AG04449 (cell line): ENCODE results near the gene HLF.

Experiments used
- CTCF ChIA-PET: fragments of 350-600 bp; formaldehyde crosslinking; extraction: SDS; loops from one replicate; lab custom pipeline; 2021; ENCODE audit warnings: antibody characterized with exemption; lab: Yijun Ruan, JAX
- POLR2A ChIA-PET: fragments of 400-600, 350-600 bp; formaldehyde crosslinking; extraction: SDS; loops from one replicate; lab custom pipeline; 2020; ENCODE audit warnings: antibody characterized with exemption, inconsistent platforms; lab: Yijun Ruan, JAX
- DNase-seq: peaks from one replicate; pipeline ENCODE4 v3.0.0-alpha.2; 2010; ENCODE audit warnings: low read depth, low spot score
- H3K4me3 ChIP-seq: 2 replicates; pipeline ENCODE4 v1.5.1; 2011; ENCODE audit warnings: low read depth, mild to moderate bottlenecking, control low read depth, low read length
- TF ChIP-seq, protein P1 (sequence below): IDR thresholded peaks from one replicate; pipeline ENCODE4 v1.5.1; 2011; ENCODE audit warnings: mild to moderate bottlenecking, moderate library complexity, low read length, control low read depth, inconsistent platforms; ENCODE audit not compliant: insufficient read depth; ENCODE audit errors: missing control alignments

Gene HLF

DNA sequence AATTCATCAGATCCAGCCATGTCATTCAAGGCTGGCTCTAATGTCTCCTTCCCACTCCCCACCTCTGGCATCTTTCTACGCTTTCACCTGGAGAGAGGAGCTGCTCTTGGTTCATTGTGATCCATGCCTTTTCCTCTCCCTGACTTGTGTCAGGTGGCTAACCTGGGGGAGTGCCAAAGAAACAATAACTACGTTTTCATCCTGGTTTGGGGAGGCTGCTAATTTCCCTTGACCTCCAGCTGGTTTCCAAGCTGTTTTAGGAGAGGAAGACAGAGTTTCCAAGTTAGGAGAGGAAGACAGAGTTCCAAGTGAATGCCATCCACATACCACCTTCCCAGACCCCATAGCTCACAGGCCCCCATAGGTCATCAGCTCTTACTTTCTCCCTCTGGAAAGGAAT is 40.0 kb upstream of the HLF start:
- no peak overlapping the region for H3K4me3 ChIP-seq
- DNase-seq, result no peak
- ChIA-PET POLR2A (no interaction called here), CTCF (no interaction called here)
- TF ChIP-seq, protein P1, sequence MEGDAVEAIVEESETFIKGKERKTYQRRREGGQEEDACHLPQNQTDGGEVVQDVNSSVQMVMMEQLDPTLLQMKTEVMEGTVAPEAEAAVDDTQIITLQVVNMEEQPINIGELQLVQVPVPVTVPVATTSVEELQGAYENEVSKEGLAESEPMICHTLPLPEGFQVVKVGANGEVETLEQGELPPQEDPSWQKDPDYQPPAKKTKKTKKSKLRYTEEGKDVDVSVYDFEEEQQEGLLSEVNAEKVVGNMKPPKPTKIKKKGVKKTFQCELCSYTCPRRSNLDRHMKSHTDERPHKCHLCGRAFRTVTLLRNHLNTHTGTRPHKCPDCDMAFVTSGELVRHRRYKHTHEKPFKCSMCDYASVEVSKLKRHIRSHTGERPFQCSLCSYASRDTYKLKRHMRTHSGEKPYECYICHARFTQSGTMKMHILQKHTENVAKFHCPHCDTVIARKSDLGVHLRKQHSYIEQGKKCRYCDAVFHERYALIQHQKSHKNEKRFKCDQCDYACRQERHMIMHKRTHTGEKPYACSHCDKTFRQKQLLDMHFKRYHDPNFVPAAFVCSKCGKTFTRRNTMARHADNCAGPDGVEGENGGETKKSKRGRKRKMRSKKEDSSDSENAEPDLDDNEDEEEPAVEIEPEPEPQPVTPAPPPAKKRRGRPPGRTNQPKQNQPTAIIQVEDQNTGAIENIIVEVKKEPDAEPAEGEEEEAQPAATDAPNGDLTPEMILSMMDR, result no peak

DNA sequence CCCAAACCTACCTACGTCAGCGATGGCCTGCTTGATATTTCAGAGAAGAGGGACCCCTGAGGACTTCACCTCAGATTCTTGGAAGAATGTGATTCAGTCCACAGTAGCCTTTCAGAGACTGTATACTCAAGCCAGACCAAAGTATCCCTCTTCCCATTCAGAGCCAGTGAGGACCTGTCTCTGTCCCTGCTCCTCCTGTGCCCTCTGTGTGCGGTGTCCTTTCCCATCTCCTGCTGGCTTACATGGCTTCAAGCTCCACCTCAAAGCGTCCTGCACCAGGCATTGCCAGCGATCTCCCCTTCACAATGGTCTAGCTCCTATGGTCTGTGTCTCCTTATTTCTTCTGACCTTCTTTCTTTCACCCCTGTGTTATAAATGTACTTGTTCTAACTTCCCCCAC is 39.5 kb upstream of the HLF start:
- CTCF ChIA-PET, result no interaction called here
- POLR2A ChIA-PET, result no interaction called here
- no peak overlapping the region for H3K4me3 ChIP-seq
- TF ChIP-seq, protein P1, result no peak
- DNase-seq, result no peak

DNA sequence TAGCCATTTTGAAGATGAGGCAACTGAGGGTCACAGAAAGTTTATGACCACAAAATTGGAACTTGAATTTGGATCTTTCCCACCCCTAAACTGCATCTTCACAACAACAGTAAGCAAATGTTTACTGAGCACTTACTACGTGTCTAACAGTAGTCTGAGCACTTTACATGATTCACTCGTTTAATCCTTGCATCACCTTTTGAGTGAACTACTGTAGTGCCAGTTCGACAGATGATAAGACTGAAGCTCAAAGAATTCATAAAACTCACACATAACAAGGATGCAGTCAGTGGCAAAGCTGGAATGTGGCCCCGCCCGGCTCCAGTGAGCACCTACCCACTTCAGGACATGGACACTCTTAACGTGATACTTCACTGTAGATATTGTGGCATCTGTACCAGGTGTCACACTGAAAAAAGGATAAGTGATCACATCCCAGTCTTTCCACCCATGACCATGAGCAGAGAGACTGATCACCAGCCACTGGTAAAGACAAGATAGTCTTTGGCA is 36.0 kb upstream of the HLF start:
- ChIA-PET POLR2A (no interaction called here), CTCF (no interaction called here)
- TF ChIP-seq, protein P1, result no peak
- no peak overlapping the region for H3K4me3 ChIP-seq
- DNase-seq, result no peak

DNA sequence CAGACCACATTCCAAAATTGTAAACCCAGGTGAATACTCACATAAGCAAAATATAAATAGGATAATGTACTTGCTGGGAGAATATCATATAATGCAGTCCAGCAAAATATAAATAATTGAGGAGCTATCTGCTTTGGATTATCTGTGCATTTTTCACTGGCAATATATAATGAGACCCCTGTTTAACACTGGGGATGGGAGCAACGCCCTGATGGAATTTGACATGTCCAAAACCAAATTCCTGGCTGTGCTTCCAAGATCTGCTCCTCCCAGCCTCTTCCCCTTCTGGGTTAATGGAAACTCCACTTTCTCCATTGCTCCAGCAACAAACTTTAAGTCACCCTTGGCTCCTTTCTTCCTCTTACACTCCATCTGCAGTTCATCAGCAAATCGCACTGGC is 35.5 kb upstream of the HLF start:
- no peak for DNase-seq
- ChIA-PET POLR2A (no interaction called here), CTCF (no interaction called here)
- H3K4me3 ChIP-seq, result no peak overlapping the region
- TF ChIP-seq, protein P1, result no peak

DNA sequence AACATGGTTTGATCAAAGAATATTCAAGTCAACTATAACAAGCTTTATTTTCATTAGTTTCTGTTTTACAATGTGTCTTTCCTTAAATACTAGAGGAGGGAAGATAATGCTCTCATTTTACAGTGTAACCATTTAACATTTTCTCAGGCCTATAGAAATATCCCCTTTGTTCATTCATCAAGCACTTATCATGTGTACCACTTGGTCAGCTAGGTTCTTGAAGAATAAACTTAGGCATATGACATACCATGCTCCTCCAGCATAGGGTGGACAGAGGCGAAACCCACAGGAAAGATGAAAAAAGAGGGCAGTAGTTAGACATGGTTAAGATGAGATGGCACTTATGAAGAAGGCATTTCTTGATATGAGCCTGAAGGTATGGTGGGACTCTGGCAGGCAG is 34.0 kb upstream of the HLF start:
- POLR2A ChIA-PET, result no interaction called here
- CTCF ChIA-PET, result no interaction called here
- TF ChIP-seq, protein P1, result no peak
- no peak for DNase-seq
- no peak overlapping the region for H3K4me3 ChIP-seq

DNA sequence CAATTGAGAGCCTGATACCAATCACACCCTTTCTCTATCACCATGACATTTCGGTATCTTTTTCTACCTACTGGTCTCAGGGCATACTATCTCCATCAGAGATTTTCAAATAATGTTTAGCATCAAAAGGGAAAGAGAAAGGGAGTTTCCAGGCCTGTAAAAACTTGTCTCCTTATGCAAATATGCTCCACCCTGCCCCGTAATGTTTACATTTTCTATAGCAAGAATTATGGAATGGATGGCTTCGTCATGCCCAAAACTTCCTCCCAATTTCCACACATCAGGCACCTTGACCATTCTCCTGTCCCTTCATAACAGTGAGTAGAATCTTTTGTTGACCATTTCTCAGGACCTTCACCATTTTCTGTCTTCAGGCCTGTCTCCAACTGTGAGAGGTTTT is 30.9 kb upstream of the HLF start:
- H3K4me3 ChIP-seq, result no peak overlapping the region
- ChIA-PET CTCF (no interaction called here), POLR2A (no interaction called here)
- TF ChIP-seq, protein P1, result no peak
- DNase-seq, result no peak
